Superior temporal gyrus (tissue), 1 donor: Measurements from ENCODE around the gene HSPBP1.

Source experiments
- DNase-seq: peaks from one replicate; pipeline ENCODE4 v3.0.0-alpha.2; 2016; ENCODE audit errors: extremely low spot score

HSPBP1 gene

DNA sequence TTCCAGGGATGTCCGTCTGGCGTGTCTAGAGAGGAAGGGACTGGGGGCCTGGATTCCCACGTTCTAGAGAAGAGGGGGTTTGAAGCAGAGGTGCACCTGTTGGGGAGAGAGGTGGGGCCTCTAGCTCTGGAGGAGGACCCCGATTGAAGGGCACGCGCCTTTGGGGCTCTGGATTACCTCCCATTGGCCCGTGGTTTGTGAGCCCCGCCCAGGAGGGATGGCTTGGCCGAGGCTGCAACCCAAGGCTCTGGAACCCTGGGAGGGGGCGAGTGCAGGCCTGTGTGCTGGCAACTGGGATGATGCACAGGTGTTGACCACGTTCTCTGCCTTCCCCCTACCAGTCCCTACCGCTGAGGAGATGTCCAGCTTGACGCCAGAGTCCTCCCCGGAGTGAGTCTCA, 25.1 kb upstream of the HSPBP1 start:
- no peak for DNase-seq

DNA sequence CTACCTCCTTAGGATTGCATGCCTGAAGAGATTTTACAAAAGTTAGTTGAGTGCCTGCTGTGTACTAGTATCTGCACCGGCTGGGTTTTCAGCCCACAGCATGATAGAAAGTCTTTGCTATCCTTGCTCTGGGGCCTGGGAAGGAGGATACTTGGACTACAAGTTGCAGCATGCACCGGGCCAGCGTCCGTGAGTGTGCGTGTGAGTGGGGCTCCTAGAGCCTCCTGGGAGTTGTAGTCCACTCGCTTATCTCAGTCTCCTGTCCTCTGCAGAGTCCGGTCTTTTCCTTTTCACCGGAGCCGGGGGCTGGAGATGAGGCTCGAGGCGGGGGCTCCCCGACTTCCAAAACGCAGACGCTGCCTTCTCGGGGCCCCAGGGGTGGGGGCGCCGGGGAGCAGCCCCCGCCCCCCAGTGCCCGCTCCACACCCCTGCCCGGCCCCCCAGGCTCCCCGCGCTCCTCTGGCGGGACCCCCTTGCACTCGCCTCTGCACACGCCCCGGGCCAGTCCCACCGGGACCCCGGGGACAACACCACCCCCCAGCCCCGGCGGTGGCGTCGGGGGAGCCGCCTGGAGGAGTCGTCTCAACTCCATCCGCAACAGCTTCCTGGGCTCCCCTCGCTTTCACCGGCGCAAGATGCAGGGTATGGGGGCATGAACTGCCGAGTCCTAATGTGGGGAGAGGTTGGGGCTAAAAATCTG, 24.5 kb upstream of the HSPBP1 start:
- no peak for DNase-seq

DNA sequence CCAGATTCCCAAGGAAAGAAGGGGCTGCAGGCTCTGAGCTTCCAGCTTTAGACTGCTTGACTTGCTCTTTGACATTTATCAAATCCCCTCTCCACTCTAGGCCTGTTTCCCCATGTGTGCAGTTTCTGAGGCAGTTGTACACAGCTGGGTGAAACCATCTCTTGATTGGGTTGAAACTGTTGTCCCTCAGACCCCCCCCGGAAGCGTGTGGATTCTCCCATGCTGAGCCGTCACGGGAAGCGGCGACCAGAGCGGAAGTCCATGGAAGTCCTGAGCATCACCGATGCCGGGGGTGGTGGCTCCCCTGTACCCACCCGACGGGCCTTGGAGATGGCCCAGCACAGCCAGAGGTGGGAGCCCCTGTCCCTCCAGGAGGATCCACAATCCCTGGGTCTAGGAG, 23.6 kb upstream of the HSPBP1 start:
- DNase-seq: no peak

DNA sequence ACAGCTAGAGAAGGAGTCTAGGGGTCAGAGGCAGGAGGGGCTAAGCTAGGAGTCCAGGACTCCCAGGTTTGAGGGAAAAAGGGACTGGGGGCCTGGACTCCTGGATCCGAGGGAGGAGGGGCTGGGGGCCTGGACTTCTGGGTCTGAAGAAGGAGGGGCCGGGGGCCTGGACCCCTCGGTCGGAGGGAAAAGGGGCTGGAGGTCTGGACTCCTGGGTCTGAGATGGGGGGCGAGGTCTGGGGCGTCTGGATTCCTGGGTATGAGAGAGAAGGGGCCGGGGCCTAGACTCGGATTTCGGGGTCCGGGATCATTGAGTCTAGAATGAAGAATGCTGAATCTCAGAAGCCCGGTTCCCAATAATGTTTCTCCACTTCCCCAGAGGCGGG, 22.4 kb upstream of the HSPBP1 start:
- no peak for DNase-seq

DNA sequence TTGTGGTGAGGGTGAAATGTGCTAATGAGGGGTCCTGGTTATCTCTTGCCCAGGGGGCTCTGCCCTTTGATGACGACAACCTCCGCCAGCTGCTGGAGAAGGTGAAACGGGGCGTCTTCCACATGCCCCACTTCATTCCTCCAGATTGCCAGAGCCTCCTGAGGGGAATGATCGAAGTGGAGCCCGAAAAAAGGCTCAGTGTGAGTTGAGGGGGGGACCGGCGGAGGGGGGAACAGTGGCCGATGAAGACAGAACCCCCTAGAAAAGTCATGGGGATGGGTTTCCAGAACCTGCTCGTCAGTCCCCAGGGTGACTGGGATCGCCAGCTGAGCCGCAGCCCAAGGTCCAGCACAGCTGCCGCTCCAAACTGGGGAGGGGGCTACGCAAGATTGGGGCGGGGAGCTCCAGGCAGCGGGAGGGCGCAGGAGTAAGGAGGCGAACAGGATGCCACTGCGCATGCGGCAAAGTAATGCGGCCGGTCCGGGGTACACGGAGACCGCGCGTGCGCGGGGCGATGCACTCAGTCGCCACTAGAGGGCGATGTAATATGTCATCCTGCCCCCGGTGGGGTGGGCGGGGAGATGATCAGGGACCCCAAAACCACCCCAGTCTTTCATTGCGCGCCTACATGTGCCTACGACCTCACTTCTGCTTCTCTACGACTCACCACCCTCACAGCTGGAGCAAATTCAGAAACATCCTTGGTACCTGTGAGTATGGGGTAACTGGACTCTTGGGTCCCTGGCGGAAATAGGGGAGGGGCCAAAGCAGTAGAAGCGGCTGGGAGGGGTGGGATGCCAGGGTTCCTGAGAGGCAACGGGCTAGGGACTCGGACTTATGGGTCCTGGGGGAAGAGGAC, 21.8 kb upstream of the HSPBP1 start:
- DNase-seq: peak; percentile 89

DNA sequence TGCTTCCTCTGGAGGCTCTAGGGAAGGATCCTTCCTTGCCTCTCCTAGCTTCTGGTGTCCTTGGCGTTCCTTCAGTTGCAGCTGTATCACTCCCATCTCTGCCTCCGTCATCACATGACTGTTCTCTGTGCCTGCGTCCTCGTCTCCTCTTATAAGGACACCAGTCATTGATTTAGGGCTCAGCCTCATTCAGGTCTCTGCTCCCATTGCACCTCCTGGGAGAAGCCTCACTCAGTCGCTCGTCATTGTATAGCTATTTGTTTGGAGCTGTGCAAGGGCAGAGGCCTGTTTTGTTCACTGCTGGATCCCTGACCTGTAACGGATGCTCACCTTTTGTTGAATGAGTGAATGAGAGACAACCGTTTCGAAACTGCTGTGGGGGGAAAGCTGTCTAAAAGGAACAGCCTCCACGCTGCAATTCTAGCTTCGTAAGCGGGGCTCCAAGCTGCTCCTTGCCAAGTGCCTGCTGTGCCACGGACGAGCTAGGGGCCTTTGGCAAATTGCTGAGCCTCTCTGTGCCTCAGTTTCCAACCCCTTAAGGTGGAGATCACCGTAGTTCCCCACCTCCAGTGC, 21.1 kb upstream of the HSPBP1 start:
- peak; percentile 78 for DNase-seq

DNA sequence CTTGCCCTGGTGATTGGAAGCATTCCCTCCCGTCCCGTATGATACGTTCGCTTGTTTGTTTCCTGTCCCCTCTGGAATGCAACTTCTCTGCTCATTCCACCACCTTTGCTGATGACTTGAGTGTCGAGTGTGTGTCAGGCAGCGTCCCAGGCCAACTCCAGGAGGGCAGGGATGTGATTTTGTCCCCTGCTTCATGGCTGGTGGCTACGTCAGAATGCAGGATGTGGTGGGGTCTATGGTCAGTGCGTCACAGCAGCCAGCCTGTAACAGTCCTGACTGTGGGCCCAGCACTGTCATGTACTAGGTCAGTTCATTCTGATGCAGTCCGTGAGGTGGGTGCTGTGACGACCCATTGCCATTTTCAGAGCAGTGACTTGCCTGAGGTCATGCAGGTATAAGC, 20.1 kb upstream of the HSPBP1 start:
- no peak for DNase-seq

DNA sequence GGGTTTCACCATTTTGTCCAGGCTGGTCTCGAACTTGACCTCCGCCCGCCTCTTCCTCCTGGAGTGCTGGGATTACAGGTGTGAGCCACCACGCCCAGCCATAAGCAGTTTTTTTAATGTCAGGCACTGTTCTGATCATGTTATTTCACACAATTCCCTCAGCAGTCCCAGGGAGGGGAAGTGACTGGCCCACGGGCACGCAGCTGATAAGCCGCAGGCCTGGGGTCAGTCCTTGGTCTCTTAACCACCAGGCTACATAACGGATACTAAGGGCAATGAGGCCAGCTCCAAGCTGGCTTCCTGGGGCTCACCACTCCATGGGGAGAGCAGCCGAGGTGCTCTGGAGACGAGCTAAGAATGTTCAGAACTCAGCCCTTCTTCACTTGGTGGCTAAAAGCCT, 17.4 kb upstream of the HSPBP1 start:
- DNase-seq: no peak

DNA sequence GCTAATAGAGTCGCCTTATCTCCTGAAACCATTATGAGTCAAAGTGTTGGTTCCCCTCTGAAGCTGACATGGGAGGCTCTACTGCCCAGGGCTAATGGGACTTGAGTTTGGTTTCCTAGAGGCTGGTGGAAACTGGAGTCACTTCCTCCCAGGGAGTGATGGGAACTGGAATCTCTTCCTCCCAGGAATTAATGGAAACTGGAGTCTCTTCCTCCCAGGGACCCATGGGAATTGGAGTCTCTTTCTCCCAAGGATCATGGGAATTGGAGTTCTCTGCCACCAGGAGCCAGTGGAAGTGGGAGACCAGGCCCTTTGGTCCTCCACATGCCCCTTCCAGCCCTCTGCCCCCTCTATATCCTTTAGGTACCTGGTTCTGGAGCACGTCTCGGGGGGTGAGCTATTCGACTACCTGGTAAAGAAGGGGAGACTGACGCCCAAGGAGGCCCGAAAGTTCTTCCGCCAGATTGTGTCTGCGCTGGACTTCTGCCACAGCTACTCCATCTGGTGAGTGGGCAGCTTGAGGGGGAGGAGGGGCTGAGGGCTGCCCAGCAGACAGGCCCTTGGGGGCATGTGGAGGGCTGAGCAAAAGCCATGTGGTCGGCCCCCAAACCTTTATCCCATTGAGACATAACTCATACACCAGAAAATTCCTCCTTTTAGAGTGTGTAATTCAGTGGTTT, 9.3 kb upstream of the HSPBP1 start:
- peak; percentile 55 for DNase-seq

DNA sequence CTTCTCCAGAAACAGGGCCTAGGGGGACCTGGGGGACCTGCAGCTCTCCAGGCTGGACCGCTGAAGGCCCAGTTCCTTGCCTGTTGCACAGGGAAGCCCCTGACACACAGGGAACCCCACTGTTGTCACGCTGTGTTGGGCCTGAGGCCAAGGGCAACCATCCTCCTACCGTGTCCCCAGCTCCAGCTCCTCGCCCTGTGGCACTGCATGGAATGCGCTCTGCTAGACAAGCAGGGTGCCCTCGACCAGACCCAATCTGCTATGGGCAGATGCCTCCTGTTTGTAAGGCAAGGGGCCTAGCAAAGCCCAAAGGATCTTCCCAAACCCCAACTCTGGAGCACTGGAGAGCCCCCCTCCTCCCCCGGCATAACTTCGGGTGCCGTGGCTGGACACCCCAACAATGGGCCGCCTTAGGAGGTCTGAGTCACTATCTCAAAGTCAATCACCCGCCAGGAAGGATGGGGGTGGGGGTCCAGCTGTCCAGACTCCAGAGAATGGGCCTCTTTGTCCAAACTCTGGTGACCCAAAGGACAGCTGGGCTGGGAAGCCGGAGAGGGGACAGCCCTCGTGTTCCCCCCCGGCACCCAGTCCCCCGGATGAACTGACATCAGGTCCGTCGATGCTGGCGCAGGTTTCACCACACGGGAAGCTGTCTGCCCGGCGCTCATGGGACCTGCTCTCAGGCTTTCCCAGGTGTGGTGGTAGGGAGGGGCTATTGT, 7.6 kb upstream of the HSPBP1 start:
- DNase-seq: peak; percentile 95

DNA sequence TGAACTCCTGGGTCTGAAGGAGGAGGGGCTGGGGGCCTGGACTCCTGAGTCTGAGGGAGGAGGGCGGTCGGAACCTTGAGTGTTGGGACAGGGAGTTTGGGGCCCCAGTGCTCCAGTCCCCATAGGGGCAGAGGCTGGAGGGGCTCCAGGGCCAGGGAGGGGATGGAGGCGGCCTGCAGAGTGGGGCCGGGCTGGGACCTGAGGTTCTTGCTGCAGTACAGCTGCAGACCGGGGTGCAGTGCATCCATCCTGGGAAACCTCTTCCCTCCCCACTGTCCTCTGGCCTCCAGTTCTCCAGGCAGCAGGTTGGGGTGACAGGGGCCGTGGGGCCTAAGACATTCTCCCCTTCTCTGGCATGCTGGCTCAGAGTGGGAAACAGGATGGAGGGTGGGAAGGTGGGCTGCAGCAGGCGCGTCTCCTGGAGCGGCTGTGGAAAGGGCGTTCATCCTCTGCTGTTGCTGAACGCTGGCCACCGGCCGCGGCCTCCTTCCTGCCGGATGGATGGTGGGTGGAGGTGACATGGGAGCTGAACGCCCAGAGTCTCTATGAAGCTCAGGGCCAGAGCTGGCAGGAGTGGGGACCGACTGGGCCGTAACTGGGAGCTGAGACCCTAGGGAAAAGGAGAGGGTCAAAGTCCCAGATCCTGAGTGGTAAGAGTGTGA, 5.5 kb upstream of the HSPBP1 start:
- DNase-seq: peak; percentile 29

DNA sequence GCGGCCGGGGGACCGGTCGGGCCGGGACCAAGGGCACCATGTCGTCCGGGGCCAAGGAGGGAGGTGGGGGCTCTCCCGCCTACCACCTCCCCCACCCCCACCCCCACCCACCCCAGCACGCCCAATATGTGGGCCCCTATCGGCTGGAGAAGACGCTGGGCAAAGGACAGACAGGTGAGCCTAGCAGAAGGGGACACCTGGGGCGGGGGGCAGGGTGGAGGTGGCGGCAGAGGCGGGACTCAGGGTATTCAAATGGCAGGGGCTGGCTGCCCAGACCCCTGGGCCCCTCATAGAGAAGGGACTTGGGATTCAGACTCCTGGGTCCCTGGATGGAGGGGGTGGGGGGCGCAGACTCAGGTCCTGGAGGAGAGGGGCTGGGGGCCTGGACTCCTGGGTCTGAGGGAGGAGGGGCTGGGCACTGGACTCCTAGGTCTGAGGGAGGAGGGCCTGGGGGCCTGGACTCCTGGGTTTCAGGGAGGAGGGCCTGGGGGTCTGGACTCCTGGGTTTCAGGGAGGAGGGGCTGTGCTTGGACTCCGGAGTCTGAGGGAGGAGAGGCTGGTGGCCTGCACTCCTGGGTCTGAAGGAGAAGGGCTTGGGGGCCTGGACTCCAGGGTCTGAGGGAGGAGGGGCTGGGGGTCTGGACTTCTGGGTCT, 4.6 kb upstream of the HSPBP1 start:
- DNase-seq: no peak

DNA sequence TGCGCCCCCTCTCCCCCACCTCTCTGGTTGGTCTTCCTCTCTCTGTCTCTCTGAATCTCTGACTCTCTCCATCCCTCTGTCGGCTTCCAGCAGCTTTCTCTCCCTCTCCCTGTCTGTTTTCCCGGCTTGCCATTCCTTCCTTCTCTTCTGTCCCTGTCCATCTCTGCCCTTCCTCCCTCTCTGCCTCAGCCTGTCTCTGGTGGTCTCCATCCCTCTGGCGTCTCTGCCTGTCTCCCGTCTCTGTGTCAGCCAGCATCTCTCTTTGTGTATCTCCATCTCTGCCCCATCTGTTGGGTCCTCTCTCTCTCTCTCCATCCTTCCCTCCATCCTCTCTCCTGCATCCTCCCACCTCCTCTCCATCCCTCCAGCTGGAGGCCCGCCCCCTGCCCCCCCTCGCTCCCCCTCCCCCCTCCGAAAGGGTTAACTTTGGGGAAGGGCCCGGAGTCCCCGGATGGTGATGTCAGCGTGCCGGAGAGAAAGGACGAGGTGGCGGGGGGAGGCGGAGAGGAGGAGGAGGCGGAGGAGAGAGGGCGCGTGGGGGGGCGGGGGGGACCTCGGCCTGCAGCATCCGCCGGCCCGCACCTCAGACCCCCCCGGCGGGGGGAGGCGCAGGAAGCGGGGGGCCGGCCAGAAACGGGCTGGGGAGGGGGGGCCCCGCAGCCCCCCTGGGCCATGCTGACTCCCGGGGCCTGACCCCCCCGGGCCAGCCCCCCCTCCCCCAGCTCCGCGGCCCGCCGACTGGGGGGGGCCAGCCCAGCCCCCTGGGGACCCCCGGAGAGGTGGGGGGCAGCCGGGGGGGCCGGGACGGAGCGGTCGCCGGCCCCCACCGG, 3.9 kb upstream of the HSPBP1 start, which contains the start of gene BRSK1:
Gene BRSK1 (plus strand): TSS at position 450 of the 830 bp plus-strand sequence. CDS start 446 bp downstream, outside the sequence.
- DNase-seq: peak; percentile 70

DNA sequence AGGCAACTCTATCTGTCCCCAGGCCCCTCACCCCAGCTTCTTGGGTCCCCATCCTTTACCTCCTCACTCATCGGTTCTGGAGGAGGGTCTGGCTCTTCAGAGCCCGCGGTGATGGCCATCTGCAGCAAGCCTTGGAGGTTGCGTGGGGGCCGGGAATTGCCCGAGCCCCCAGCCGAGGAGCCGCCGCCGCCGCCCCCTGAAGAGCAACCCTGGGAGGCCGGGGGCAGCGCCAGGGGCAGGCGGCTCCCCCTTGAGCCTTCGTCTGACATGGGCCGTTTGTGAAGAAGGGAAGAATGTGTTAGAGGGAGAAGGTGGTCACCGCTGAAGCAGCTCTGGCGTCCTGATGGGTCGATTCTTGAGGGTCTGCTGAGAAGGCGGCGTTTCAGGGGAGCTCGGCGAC, 570 bp downstream of the HSPBP1 start:
- no peak for DNase-seq

DNA sequence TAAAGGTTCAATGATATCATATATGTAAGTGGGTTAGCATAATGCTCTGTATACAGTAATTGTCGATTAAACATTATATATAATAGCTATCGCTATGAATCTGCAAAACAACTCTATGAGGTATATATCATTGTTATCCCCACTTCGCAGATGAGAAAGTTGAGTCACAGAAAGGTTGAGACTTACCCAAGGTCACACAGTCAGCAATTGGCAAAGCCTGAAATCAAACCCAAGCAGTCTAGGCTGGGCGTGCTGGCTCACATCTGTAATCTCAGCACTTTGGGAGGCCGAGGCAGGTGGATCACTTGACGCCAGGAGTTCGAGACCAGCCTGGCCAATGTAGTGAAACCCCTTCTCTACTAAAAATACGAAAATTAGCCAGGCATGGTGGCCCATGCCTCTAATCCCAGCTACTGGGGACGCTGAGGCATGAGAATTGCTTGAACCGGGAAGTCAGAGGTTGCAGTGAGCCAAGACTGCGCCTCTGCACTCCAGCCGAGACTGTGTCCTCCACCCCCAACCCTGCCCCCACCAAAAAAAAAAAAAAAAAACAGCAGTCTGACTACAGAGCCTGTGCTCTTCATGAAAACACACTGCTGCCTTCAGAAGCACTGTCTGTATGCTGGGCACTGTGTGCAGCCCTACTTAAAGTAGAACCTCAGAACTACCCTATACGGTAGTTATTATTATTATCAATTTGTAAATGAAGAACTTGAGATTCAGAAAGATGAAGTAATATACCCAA, 1.3 kb downstream of the HSPBP1 start:
- DNase-seq: no peak

DNA sequence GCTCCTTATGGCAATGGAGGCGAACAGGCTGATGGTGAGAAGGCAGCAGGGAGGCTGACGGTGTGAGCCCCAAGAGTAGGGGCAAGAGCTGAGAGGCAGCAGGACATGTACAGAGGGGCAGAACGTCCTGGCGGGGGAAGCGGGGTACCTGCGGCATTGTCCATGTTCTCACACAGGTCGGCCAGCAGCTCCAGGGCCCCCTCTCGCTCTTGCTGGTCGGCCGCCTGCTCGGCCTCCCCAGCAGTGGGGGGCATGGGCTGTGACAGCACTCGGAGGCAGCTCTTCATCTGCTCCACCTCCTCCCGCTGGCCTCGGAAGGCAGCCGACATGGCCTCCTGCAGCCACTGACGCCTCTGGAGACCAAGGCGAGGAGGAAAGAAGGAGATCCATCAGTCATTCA, 2.4 kb downstream of the HSPBP1 start:
- no peak for DNase-seq

DNA sequence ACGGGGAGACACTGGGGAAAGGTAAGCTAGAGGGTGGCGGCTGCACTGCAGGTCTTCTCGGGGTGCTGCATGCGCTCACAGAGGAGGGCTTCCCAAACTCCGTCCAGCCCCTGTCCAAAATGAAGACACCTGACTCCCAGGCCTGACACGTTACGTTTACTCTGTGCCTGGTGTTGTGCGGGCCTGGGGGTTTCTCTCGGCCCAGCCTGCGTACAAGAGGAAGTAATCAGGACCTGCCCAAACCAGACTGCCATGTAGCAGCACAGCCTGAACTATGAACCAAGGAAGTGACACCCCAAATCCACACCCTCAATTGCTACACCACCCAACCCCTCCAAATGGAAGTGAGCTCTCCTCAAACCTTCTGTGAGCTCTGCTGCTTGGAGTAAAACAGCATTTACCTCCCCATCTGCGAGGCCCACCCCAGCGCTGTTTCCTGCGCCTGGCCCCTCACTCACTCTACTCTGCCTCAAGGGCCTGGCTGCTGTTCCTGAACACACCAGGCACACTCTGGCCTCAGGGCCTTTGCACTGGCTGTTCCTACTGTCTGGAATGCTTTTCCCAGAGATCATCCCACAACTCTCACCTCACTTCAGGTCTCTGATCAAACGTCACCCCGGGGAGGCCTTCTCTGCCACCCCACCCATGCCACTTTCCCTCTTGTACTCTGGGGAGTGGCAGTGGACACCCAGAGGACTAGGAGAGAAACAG, 3.0 kb downstream of the HSPBP1 start:
- no peak for DNase-seq
